Measurements from ENCODE around the gene GNB1L.
"Not testable (repeated sequence)": the region's sequence is repeated elsewhere in the genome, so short reads cannot be mapped to it uniquely, and the experiment has no call there.

GNB1L gene

GRCh38 chr22:19842393-19843106, 12.1 kb downstream of the GNB1L start:
- no peak for DNase-seq

DNA sequence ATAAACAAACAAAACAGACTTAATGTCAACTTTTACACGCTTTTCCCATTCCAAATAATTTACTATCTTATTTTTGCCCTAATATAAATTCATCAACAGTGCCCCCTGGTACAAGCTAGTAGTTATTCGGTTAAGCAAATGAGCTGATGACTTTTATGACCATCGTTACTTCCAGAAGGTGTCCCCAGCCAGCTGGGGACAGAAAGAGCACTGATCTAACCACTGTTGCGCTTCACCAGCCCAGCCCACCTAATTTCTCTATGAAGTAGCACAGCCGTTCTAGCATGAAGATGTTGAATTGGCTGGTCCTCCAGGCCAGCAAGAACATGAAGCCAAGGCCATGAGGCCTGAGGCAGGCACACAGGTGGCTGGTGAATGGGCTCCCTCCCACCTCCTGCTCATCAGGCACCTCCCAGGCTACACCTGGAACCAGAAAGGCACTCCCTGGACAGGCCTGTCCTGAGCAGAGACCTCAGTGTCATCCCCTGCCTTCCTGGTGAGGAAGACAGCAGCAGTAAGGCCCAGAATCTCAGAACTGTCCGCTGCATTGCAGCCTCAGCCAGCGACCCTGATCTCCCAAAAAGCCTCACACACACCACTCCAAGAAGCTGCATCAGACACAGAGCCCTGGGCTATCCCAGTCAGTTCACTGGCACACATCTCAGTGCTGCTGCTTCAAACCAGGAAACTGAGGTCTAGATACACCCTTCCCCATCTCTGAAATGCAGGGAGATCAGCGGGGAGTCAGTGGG, 12.9 kb downstream of the GNB1L start:
- no peak for DNase-seq

DNA sequence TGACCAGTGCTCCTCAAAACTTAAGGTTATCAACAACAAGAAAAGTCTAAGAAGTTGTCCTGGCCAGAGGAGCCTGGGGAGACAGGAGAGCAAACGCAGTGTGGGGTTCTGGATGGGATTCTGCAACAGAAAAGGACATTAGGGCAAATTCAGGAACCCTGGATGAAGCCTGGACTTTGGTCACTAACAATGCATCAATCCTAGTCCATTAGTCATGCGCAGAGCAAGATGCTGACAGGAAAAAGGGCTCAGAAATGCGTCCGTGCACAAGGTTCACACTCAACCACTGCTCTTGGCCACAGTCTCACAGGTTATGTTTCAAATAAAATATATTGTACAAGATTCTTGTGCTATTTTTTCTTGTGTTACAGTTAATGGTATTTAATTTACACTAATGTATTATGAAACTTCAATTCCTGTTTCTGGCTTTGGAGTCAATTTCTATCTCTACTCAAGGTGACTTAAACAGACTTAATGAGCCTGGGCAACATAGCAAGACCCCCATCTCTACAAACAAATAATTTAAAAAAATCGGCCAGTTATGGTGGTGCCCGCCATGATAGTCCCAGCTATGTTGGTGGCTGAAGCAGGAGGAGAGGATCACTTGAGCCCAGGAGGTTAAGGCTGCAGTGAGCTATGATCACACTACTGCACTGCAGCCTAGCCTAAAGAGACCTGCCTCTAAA, 13.6 kb downstream of the GNB1L start:
- DNase-seq, result no peak

- no peak for DNase-seq
These were observed 14.6 kb downstream of the GNB1L start for GRCh38 chr22:19840059-19840458.

DNA sequence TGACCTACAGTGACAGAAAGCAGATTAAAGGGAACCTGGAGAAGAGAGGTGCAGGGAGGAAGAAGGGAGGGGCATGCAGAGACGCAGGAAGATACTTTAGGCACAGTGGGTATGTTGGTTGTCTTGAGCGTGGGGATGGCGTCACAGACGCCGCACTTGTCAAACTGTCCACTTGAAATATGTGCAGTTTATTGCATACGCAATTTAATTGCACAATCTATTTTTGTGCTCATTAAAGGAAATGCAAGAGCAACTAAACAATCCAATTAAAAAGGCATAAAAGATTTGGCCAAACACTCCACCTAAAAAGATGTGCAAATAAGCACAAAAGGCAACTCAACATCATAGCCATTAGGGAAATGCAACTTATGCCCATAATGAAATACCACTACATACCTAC, 16.8 kb downstream of the GNB1L start:
- DNase-seq, result no peak

GRCh38 chr22:19836512-19836911, 18.2 kb downstream of the GNB1L start:
- DNase-seq, result no peak

DNA sequence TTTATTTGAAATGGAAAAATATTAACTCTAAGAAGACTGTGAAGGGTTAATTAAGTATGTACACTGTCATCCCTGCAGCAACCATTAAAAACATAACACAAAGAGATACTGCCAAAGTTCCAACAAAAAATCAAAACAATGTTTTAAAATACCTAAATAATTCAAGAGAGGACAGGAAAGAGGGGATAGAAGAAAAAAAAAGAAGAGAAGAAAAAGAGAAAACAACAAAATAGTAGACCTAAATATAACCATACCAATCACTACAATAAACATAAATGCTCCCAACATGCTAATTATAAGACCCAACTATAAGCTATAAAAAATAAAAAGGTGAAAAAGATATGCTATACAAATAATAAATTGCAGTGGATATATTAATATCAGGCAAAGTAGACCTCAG, 20.1 kb downstream of the GNB1L start:
- no peak for DNase-seq

GRCh38 chr22:19833327-19833726, 21.3 kb downstream of the GNB1L start:
- not testable (repeated sequence) for DNase-seq

DNA sequence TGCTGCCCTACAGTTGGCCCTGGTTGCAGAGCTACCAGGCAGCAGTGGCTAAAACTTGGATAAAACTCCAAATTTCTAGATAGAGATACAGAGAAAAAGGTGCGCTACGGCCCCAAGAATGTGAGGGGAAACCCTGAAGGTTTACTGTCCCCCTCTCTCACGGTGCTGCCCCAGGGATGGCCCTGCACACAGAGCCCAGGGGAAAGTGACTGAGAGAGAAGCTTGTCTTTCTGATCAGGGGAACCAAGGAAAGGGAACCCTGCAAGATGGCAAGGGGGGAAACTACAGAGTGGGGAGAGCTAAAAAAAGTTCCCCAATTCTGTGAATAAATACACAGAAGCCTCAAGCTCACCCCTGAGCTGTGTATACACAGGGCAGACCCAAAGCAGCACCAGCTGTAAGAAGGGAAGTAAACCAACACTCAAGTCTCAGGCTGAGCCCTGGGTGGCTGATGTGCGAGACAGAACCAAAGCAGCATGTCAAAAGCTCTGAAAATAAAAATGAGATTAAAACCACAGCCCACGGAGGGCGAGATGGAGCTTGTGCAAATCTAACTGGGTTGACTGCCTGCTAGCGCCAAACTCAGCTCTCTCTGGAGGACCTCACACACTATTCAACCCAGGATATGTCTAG, 22.1 kb downstream of the GNB1L start:
- no peak for DNase-seq

DNA sequence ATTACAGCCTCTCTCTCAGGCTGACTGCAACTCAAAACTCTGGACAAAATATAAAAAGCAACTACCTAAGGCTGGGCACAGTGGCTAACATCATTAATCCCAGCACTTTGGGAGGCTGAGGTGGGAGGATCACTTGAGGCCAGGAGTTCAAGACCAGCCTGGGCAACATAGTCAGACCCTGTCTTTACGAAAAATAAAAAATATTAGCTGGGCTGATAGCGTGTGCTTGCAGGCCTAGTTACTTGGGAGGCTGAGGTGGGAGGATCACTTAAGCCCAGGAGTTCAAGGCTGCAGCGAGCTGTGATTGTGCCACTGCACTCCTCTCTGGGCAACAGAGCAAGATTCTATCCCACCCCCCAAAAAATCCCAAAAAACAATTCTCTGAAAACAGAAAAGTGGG, 22.7 kb downstream of the GNB1L start:
- DNase-seq, result not testable (repeated sequence)

GRCh38 chr22:19831016-19831415, 23.7 kb downstream of the GNB1L start:
- DNase-seq, result no peak

DNA sequence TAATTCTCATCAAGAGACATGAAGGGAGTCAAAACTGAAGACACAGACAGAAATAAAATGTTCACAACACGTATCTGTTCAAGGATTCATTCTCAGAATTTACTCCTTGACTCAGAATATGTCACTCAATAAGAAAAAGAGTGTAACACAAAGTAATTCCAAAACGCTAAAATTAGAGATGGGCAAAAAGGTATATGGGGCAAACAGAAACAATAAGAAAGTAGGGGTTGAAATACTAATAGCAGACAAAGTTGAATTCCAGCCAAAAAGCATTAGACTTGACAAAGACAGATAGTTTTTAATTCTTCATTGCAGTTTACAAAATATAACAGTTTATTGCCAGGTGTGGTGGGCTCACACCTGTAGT, 26.7 kb downstream of the GNB1L start:
- no peak for DNase-seq

DNA sequence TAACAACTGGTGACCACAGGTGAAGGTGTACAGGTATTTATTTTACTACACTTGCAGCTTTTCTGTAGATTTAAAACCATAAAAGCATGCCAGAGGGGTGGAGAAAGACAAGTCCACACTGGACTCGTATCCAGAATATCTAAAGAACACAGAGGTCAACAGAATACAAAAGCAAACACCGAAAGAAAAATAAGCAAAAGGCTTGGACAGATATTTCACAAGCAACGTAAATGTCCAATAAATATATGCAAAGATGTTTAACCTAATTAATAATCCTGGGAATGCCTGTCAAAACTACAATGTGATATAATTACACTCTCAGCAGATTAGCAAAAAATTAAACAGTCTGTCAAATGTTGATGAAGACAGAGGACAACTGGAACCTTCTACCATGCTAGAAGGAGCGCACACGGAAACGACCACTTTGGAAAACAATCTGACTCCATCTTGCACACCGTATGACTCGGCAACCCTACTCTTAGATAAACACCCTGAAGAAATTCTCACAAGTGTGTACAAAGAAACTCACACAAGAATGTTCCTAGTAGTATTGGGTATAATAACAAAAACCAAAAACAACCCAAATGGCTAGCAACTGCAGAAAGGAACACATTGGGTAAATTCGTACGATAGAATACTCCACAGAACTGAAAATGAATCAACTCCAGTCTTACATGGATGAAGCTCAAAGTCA, 27.2 kb downstream of the GNB1L start:
- no peak for DNase-seq

DNA sequence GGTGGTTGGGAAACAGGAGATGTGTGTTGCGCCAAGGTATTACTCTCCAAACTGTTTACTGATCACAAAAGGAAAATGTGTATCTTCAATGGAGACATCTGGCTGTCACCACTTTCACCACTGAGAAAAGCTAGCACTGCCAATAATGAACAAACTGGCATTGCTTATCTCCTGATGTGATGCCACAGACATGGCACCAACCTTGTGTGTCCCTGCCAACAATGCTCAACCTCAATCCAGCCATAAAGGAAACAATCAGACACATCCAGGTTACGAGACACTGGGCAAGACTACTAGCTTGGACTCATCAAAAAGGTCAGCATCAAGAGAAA, 28.1 kb downstream of the GNB1L start:
- DNase-seq, result no peak

GRCh38 chr22:19825904-19826618, 28.6 kb downstream of the GNB1L start:
- no peak for DNase-seq

GRCh38 chr22:19824926-19825339, 29.7 kb downstream of the GNB1L start:
- DNase-seq, result no peak

GRCh38 chr22:19824212-19824925, 30.3 kb downstream of the GNB1L start:
- DNase-seq, result no peak

DNA sequence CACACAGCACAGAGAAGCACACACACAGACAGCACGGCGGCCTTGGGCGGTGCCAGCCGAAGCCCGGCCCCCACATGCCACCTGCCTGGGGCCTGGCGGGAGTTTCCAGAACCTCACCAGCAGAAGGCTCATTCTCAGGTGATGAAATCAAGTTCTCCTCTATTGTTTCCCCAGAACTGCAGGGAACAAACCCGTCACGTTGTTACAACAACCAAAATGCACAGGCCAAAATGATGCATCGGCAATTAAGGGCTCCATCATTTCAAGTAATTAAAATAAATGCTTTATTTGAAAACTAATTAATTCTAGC, 30.8 kb downstream of the GNB1L start:
- DNase-seq, result no peak

DNA sequence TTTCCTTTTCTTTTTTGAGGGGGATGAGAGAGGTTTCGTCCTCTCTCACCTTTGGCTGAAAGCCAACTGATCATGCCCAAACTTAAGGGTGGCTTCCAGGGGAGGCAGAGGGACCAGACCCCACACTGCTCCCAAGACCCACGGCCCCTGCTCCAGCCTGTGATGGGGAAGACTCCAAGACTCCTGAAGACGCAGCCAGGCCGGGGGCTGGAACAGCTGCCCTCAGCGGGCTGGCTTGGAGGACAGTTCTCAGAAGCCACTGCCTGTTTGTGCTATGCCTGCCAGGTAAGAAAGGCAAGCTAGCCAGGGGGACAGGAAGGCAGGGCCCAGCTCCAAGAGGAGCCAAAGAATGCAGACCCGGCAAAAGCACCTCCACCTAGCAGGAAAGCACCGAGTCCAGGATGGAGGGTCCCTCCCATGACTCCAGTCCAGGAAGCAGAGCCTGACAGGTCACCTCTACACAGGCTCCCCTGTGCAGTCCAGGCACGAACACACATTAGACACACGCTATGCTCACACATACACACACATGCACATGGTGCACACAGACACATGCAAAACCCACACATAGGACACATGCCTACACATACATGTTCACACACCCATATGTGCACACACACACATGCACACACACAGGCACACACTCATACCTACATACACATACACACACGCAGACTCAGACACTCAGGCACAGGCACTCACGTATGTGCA, 31.3 kb downstream of the GNB1L start:
- DNase-seq, result no peak

DNA sequence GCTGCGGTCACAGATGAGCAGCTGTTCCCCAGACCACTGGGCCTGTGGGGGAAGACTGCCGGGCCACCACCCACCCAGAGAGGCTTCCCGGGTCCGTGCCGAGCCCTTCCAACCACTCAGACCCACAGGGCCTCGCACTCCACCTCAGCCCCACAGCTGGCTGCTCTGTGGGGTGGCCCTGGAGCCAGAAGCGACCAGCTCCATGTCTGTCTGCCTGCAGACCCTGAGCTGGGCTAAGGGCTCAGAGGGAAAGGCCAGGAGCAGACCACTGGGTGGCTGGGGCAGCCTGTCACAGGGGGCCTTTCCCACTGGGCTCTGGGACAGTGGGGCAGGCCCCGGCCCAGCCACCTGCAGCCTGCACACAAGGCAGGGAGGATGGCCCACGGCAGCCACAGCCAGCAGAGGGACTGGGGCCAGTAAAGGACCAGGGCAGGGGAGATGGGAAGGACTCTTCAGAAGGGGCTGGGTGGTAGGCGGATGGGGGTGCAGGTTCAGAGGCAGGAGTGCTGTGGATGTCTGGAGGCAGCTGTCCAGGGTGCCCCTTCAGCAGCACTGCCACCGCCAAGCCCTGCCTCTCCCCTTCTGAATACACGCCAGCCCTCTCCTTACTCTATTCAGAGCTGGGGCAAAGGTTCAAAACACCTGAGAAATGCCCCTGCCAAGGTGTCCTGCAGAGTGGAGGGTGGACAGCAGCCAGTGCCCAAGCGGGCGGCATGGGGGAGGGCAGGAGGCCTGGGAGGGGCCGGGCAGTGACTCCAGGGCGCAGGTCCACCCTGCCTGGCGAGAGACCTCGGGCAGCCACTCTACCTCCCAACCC, 32.2 kb downstream of the GNB1L start:
- DNase-seq, result no peak

All from NCI-H446 (cell line).